Astrocyte of the spinal cord (primary cell): ENCODE results near the gene GRPR.

Source experiments
- DNase-seq: peaks from one replicate; pipeline ENCODE4 v3.0.0; 2011; ENCODE audit warnings: low read depth, low spot score
- H3K4me3 ChIP-seq: 2 replicates; pipeline ENCODE4 v1.5.1; 2011; ENCODE audit warnings: low read depth, mild to moderate bottlenecking, low read length, moderate library complexity
- CTCF ChIP-seq: IDR thresholded peaks from 2 replicates; pipeline ENCODE4 v1.5.1; 2012; ENCODE audit warnings: low read depth, mild to moderate bottlenecking, low read length, inconsistent platforms
- in situ Hi-C: cut with HindIII; loops from 2 replicates; pipeline ENCODE4 v1.10.0; 2017; ENCODE audit warnings: low sequenced_read_pairs

The GRPR gene

GRCh38 chrX:16202943-16203342, 79.6 kb downstream of the GRPR start:
- no peak for TF ChIP-seq CTCF
- H3K4me3 ChIP-seq, result no peak overlapping the region
- in situ Hi-C loops, result no loop called here
- DNase-seq, result no peak
